SK-N-SH (cell line): Measurements from ENCODE around the gene ABCD1. TPM values are rescaled to one million over a fixed set of nuclear protein-coding genes. Genes with fewer than 3 reads are reported as not detected.
A peak's percentile ranks its signal among the peaks of the same experiment; 100 is the strongest.

Experiments used
- CTCF ChIA-PET: fragments of 300-600, 350-600 bp; formaldehyde crosslinking; extraction: SDS; loops from one replicate; lab custom pipeline; 2021; lab: Yijun Ruan, JAX
- POLR2A ChIA-PET: fragments of 350-600 bp; sonication (Branson Sonifier 250); formaldehyde crosslinking; extraction: SDS; loops from one replicate; lab custom pipeline; 2020; ENCODE audit warnings: antibody characterized with exemption, inconsistent platforms; lab: Yijun Ruan, JAX
- DNase-seq: peaks from one replicate; pipeline ENCODE4 v3.0.0; 2012
- H2AFZ ChIP-seq: fragments of 200-600 bp; sonication (generic); 2 replicates; pipeline ENCODE4 v1.8.1; 2016; ENCODE audit warnings: antibody characterized with exemption, mild to moderate bottlenecking, low read depth
- H3F3A ChIP-seq: fragments of 200-600 bp; sonication (generic); replicated peaks from 2 replicates; pipeline ENCODE3; 2016; ENCODE audit warnings: antibody characterized with exemption, mild to moderate bottlenecking; ENCODE audit not compliant: insufficient read depth
- H3K27ac ChIP-seq, 2 experiments: fragments of 200-500 bp in 1 of 2; fragments of 200-600 bp in 1 of 2; sonication (Bioruptor generic) in 1 of 2; sonication (generic), shearing (Covaris generic) in 1 of 2; 2 replicates each; pipeline versions ENCODE4 v1.5.1 to v1.6.1; 2014 to 2016; ENCODE audit warnings: low read depth in 2 of 2, inconsistent platforms in 1 of 2, low read length in 1 of 2, mild to moderate bottlenecking in 1 of 2, mixed read lengths in 1 of 2
- H3K27me3 ChIP-seq: fragments of 200-600 bp; sonication (generic), shearing (Covaris generic); 2 replicates; pipeline ENCODE4 v1.6.1; 2016; ENCODE audit warnings: mixed run types; ENCODE audit not compliant: insufficient read depth
- H3K36me3 ChIP-seq, 2 experiments: fragments of 200-500 bp in 1 of 2; fragments of 200-600 bp in 1 of 2; sonication (Bioruptor generic) in 1 of 2; sonication (generic) in 1 of 2; replicated peaks in 1 of 2; 2 replicates each; pipeline versions ENCODE3 to v1.5.1; 2014 to 2016; ENCODE audit warnings: low read length in 1 of 2, mild to moderate bottlenecking in 1 of 2; ENCODE audit not compliant: insufficient read depth in 2 of 2, control insufficient read depth in 1 of 2
- H3K4me1 ChIP-seq, 2 experiments: fragments of 200-500 bp in 1 of 2; fragments of 200-600 bp in 1 of 2; sonication (Bioruptor generic) in 1 of 2; sonication (generic), shearing (Covaris generic) in 1 of 2; 2 replicates each; pipeline versions ENCODE4 v1.5.1 to v1.6.1; 2014 to 2016; ENCODE audit warnings: low read depth in 1 of 2, low read length in 1 of 2, mixed run types in 1 of 2; ENCODE audit not compliant: insufficient read depth in 2 of 2, control insufficient read depth in 1 of 2
- H3K4me2 ChIP-seq: fragments of 200-600 bp; sonication (generic), shearing (Covaris generic); 2 replicates; pipeline ENCODE4 v1.6.1; 2017; ENCODE audit warnings: mixed run types
- H3K4me3 ChIP-seq, 2 experiments: fragments of 200-500 bp in 1 of 2; fragments of 200-600 bp in 1 of 2; sonication (Bioruptor generic) in 1 of 2; sonication (generic), shearing (Covaris generic) in 1 of 2; 2 replicates each; pipeline versions ENCODE4 v1.5.1 to v1.8.1; 2014 to 2016; ENCODE audit warnings: low read depth in 2 of 2, inconsistent platforms in 1 of 2, low read length in 1 of 2, mild to moderate bottlenecking in 1 of 2, mixed read lengths in 1 of 2, moderate library complexity in 1 of 2
- H3K79me2 ChIP-seq: fragments of 200-600 bp; sonication (generic); 2 replicates; pipeline ENCODE4 v1.8.1; 2017; ENCODE audit warnings: mild to moderate bottlenecking; ENCODE audit not compliant: insufficient read depth
- H3K9ac ChIP-seq: fragments of 200-600 bp; sonication (generic); 2 replicates; pipeline ENCODE4 v1.6.1; 2017; ENCODE audit warnings: mixed run types
- H3K9me2 ChIP-seq: fragments of 200-600 bp; sonication (generic); 2 replicates; pipeline ENCODE4 v1.6.1; 2017; ENCODE audit warnings: mixed run types
- H3K9me3 ChIP-seq: fragments of 200-600 bp; sonication (generic); 2 replicates; pipeline ENCODE4 v1.6.1; 2017; ENCODE audit warnings: mixed run types, mild to moderate bottlenecking, moderate library complexity
- H4K20me1 ChIP-seq: fragments of 200-600 bp; sonication (generic); 2 replicates; pipeline ENCODE4 v1.6.1; 2017; ENCODE audit warnings: mild to moderate bottlenecking, mixed run types; ENCODE audit not compliant: insufficient read depth
- CHD2 ChIP-seq: fragments of 150-350 bp; IDR thresholded peaks from 2 replicates; pipeline ENCODE4 v1.6.1; 2018; ENCODE audit warnings: low read length; ENCODE audit not compliant: partially characterized antibody
- ELF1 ChIP-seq: IDR thresholded peaks from 2 replicates; pipeline ENCODE4 v1.4.0; 2012
- EP300 ChIP-seq, 2 experiments: IDR thresholded peaks; 2 replicates each; pipeline versions ENCODE4 v1.4.0 to v1.6.1; 2012; ENCODE audit warnings: borderline replicate concordance in 1 of 2, low read depth in 1 of 2, low read length in 1 of 2
- FOSL2 ChIP-seq: IDR thresholded peaks from 2 replicates; pipeline ENCODE4 v1.4.0; 2012; ENCODE audit warnings: low read depth, mild to moderate bottlenecking, moderate library complexity, borderline replicate concordance
- FOXJ3 ChIP-seq: sonication (generic); formaldehyde crosslinking; IDR thresholded peaks from 2 replicates; pipeline ENCODE4 v1.5.1; 2020; ENCODE audit warnings: mild to moderate bottlenecking, missing genetic modification reagents
- FOXM1 ChIP-seq: IDR thresholded peaks from 2 replicates; pipeline ENCODE4 v1.4.0; 2012; ENCODE audit warnings: low read depth, mild to moderate bottlenecking
- GABPA ChIP-seq: IDR thresholded peaks from 2 replicates; pipeline ENCODE4 v1.4.0; 2012; ENCODE audit warnings: low read depth, mild to moderate bottlenecking
- JUND ChIP-seq: IDR thresholded peaks from 2 replicates; pipeline ENCODE4 v1.4.0; 2012
- MAX ChIP-seq: IDR thresholded peaks from 2 replicates; pipeline ENCODE4 v1.4.0; 2012; ENCODE audit warnings: low read depth
- MEF2A ChIP-seq: IDR thresholded peaks from 2 replicates; pipeline ENCODE4 v1.4.0; 2012; ENCODE audit warnings: low read depth, borderline replicate concordance
- NFIC ChIP-seq: IDR thresholded peaks from 2 replicates; pipeline ENCODE4 v1.4.0; 2012; ENCODE audit warnings: borderline replicate concordance
- NRF1 ChIP-seq: IDR thresholded peaks from 2 replicates; pipeline ENCODE4 v1.6.1; 2012; ENCODE audit warnings: low read depth, mild to moderate bottlenecking, low read length
- PBX3 ChIP-seq: IDR thresholded peaks from 2 replicates; pipeline ENCODE4; 2012
- POLR2AphosphoS5 ChIP-seq: IDR thresholded peaks from 2 replicates; pipeline ENCODE4 v1.6.1; 2012; ENCODE audit warnings: low read depth, low read length
- RCOR1 ChIP-seq: fragments of 150-350 bp; IDR thresholded peaks from 2 replicates; pipeline ENCODE4 v1.6.1; 2017; ENCODE audit warnings: antibody characterized with exemption, low read length
- RFX5 ChIP-seq: IDR thresholded peaks from 2 replicates; pipeline ENCODE4 v1.6.1; 2012; ENCODE audit warnings: mild to moderate bottlenecking, improper control_type of control experiment, low read length
- RXRA ChIP-seq: IDR thresholded peaks from 2 replicates; pipeline ENCODE4 v1.4.0; 2012; ENCODE audit warnings: low read depth, mild to moderate bottlenecking, borderline replicate concordance
- SIN3A ChIP-seq: IDR thresholded peaks from 2 replicates; pipeline ENCODE4 v1.6.1; 2012; ENCODE audit warnings: low read depth, mild to moderate bottlenecking, low read length, moderate library complexity, borderline replicate concordance
- TCF12 ChIP-seq: IDR thresholded peaks from 2 replicates; pipeline ENCODE4 v1.4.0; 2012
- TEAD4 ChIP-seq: IDR thresholded peaks from 2 replicates; pipeline ENCODE4 v1.4.0; 2012; ENCODE audit warnings: mild to moderate bottlenecking, borderline replicate concordance; ENCODE audit not compliant: insufficient read depth
- USF1 ChIP-seq: IDR thresholded peaks from 2 replicates; pipeline ENCODE4 v1.4.0; 2012; ENCODE audit warnings: low read depth, borderline replicate concordance
- USF2 ChIP-seq: fragments of 150-350 bp; IDR thresholded peaks from 2 replicates; pipeline ENCODE4 v1.6.1; 2017; ENCODE audit warnings: antibody characterized with exemption, low read length, low read depth, borderline replicate concordance
- WGBS: methylation state at CpG from one replicate; pipeline ENCODE4 v1.1.6; 2017; ENCODE audit warnings: low lambda C conversion rate; 5-methylcytosine and 5-hydroxymethylcytosine counted together
- polyA plus RNA-seq, 3 experiments: library from polyadenylated mRNA; depleted of rRNA; stranded (reverse); fragments of >200 nt; gene quantifications; 2 replicates each; pipeline ENCODE4 v1.2.3, GENCODE V29; 2012

ABCD1 gene
- polyA plus RNA-seq, 1 of the 3 experiments (the other 2 are of a cell fraction) = 7.9 TPM

- POLR2A ChIA-PET = no interaction called here
- peak; percentile 22 for DNase-seq
- Histone ChIP-seq H3K4me1 (peaks cover 0 to under 1% of the 10 kb centered on the region in 2 experiments; a peak in 1 of 4 replicates), H3K79me2 (no peaks in the 10 kb centered on the region), H3K9ac (no peak overlapping the region), H3K9me2 (no peaks in the 10 kb centered on the region), H4K20me1 (0 out of 2 replicates have a peak, but pooled peaks cover 5% of the 10 kb centered on the region), H3K27ac (no peak overlapping the region), H3K4me2 (no peak overlapping the region), H3F3A (no peaks in the 10 kb centered on the region), H3K4me3 (no peak overlapping the region), H3K36me3 (peaks cover 0 to 4% of the 10 kb centered on the region in 2 experiments), H3K9me3 (no peaks in the 10 kb centered on the region)
- 50% methylated on average over 6 of the region's 37 CpGs for WGBS
- CTCF ChIA-PET = interaction anchor here (1.2 kb wide), 1 partner anchor 7 kb away, joined by 5 read pairs; the partner anchor contains the start of gene PLXNB3
- no peak for TF ChIP-seq RCOR1
- no peak for TF ChIP-seq GABPA
- no peak for TF ChIP-seq RFX5
- no peak for TF ChIP-seq TEAD4
- TF ChIP-seq, all 33 proteins: peak for 0
- Histone ChIP-seq H3K27me3 (no peaks in the 10 kb centered on the region), H2AFZ (no peak overlapping the region)
Observed at GRCh38 chrX:153771415-153772315, 47.0 kb downstream of the ABCD1 start.

GRCh38 chrX:153772316-153773217 lies 47.9 kb downstream of the ABCD1 start:
- H3K4me3 ChIP-seq = no peak overlapping the region
- DNase-seq = peak; percentile 30
- no peak overlapping the region for H3K27ac ChIP-seq
- no peaks in the 10 kb centered on the region for H3K9me3 ChIP-seq
- TF ChIP-seq RXRA = no peak
- TF ChIP-seq RFX5 = no peak
- no peak for TF ChIP-seq EP300 (IDR thresholded peaks at IDR 0.05; ENCODE audit: borderline replicate concordance in 1 of 2, low read depth in 1 of 2, low read length in 1 of 2)
- no peak for TF ChIP-seq POLR2AphosphoS5
- TF ChIP-seq FOXM1 = no peak
- TF ChIP-seq CHD2 = no peak
- no peak for TF ChIP-seq SIN3A
- no peak for TF ChIP-seq NRF1
- no peak for TF ChIP-seq GABPA
- TF ChIP-seq PBX3 = no peak
- no peak for TF ChIP-seq USF2
- TF ChIP-seq MEF2A = no peak
- no peak for TF ChIP-seq TCF12
- no peak for TF ChIP-seq FOSL2
- TF ChIP-seq FOXJ3 = no peak
- TF ChIP-seq USF1 = no peak
- TF ChIP-seq JUND = no peak
- no peak for TF ChIP-seq ELF1
- TF ChIP-seq NFIC = no peak
- TF ChIP-seq MAX = no peak
- TF ChIP-seq, all 33 proteins: peak for 0
- Histone ChIP-seq H4K20me1 (no peaks in the 10 kb centered on the region), H3F3A (no peaks in the 10 kb centered on the region), H3K4me2 (no peak overlapping the region), H3K9me2 (no peaks in the 10 kb centered on the region), H3K4me1 (no peaks in the 10 kb centered on the region), H3K79me2 (no peaks in the 10 kb centered on the region), H3K36me3 (peaks cover 0 to 4% of the 10 kb centered on the region in 2 experiments), H3K27me3 (no peaks in the 10 kb centered on the region), H3K9ac (no peak overlapping the region), H2AFZ (no peak overlapping the region)
- WGBS = 49% methylated on average over 6 of the region's 21 CpGs
- POLR2A ChIA-PET = no interaction called here
- CTCF ChIA-PET = interaction anchor here (0.8 to 1.2 kb wide), 3 partner anchors 8 to 174 kb away, joined by 3 to 6 read pairs (median 5); partner anchors contain the start of gene PLXNB3
